ENCODE data around the gene NAT16. TPM values are rescaled to one million over a fixed set of nuclear protein-coding genes. Genes with fewer than 3 reads are reported as not detected.

The NAT16 gene
- total and polyA plus RNA-seq, 7 experiments from 2014 or later = not detected

GRCh38 chr7:101186194-101186593 is 6.1 kb upstream of the NAT16 start:
- H3K27me3 Mint-ChIP-seq = peaks cover 22 to 39% (median 25%) of the 10 kb centered on the region in 5 donors
- intact Hi-C loops (cut with micrococcal nuclease) = no loop called here
- H3K27me3 ChIP-seq (ENCODE audit: control insufficient read depth in 2 of 2, insufficient read depth in 2 of 2, low read length in 2 of 2) = no peaks in the 10 kb centered on the region
- H3K36me3 Mint-ChIP-seq = peaks cover 0 to 5% (median 0%) of the 10 kb centered on the region in 5 donors
- ChIA-PET CTCF (interaction anchor here (0.7 kb wide), 1 partner anchor 42 kb away, joined by 4 read pairs; no protein-coding TSS in a partner anchor), POLR2A (no interaction called here)
- H3K27ac ChIP-seq (ENCODE audit: low read depth, low read length) = no peak overlapping the region
- H3K27ac Mint-ChIP-seq = no peak overlapping the region
- H3K9me3 ChIP-seq (ENCODE audit: control insufficient read depth in 2 of 3, low read length in 3 of 3) = no peaks in the 10 kb centered on the region
- DNase-seq (no peak), ATAC-seq (no peak)
- no peak overlapping the region for H3K4me3 ChIP-seq (ENCODE audit: low read length)
- H3K4me1 ChIP-seq (ENCODE audit: control insufficient read depth in 2 of 2, insufficient read depth in 2 of 2, low read length in 2 of 2) = no peaks in the 10 kb centered on the region
- H3K4me3 Mint-ChIP-seq = no peak overlapping the region
- peaks cover 0 to 7% (median 4%) of the 10 kb centered on the region in 7 donors for H3K4me1 Mint-ChIP-seq
- H3K9me3 Mint-ChIP-seq = peaks cover 0 to 2% (median 0%) of the 10 kb centered on the region in 11 donors
- H3K36me3 ChIP-seq (ENCODE audit: control insufficient read depth in 2 of 3, insufficient read depth in 3 of 3, low read length in 3 of 3) = no peaks in the 10 kb centered on the region

- POLR2A ChIA-PET = no interaction called here
- DNase-seq (no peak), ATAC-seq (no peak)
- H3K27me3 Mint-ChIP-seq = peaks cover 30 to 47% (median 32%) of the 10 kb centered on the region in 5 donors
- no peak overlapping the region for H3K4me3 Mint-ChIP-seq
- H3K36me3 ChIP-seq (ENCODE audit: control insufficient read depth in 2 of 3, insufficient read depth in 3 of 3, low read length in 3 of 3) = no peaks in the 10 kb centered on the region
- H3K27ac Mint-ChIP-seq = no peak overlapping the region
- H3K27me3 ChIP-seq (ENCODE audit: control insufficient read depth in 2 of 2, insufficient read depth in 2 of 2, low read length in 2 of 2) = peaks cover 0 to 5% of the 10 kb centered on the region in 2 donors
- CTCF ChIA-PET = no interaction called here
- peaks cover 0 to 11% (median 5%) of the 10 kb centered on the region in 7 donors for H3K4me1 Mint-ChIP-seq
- no peaks in the 10 kb centered on the region for H3K4me1 ChIP-seq (ENCODE audit: control insufficient read depth in 2 of 2, insufficient read depth in 2 of 2, low read length in 2 of 2)
- H3K27ac ChIP-seq (ENCODE audit: low read depth, low read length) = no peak overlapping the region
- H3K36me3 Mint-ChIP-seq = peaks cover 0 to 8% (median 3%) of the 10 kb centered on the region in 5 donors
- H3K4me3 ChIP-seq (ENCODE audit: low read length) = no peak overlapping the region
- H3K9me3 Mint-ChIP-seq = peaks cover 0 to 3% (median 0%) of the 10 kb centered on the region in 11 donors
- H3K9me3 ChIP-seq (ENCODE audit: control insufficient read depth in 2 of 3, low read length in 3 of 3) = no peaks in the 10 kb centered on the region
- intact Hi-C loops (cut with micrococcal nuclease) = no loop called here
Measured at GRCh38 chr7:101185258-101185839, 5.3 kb upstream of the NAT16 start.

- ATAC-seq = no peak
- no peaks in the 10 kb centered on the region for H3K9me3 ChIP-seq (ENCODE audit: control insufficient read depth in 2 of 3, low read length in 3 of 3)
- no peak for DNase-seq
- intact Hi-C loops (cut with micrococcal nuclease) = no loop called here
- POLR2A ChIA-PET = no interaction called here
- no peaks in the 10 kb centered on the region for H3K36me3 ChIP-seq (ENCODE audit: control insufficient read depth in 2 of 3, insufficient read depth in 3 of 3, low read length in 3 of 3)
- H3K4me1 ChIP-seq (ENCODE audit: control insufficient read depth in 2 of 2, insufficient read depth in 2 of 2, low read length in 2 of 2) = peaks cover 0 to 5% of the 10 kb centered on the region in 2 donors
- H3K4me3 ChIP-seq (ENCODE audit: low read length) = no peak overlapping the region
- Mint-ChIP-seq H3K4me3 (peak overlapping the region in 4 of 10 donors; percentile 34 to 76 (median 63)), H3K9me3 (peaks cover 0 to 6% (median 0%) of the 10 kb centered on the region in 11 donors), H3K27me3 (peaks cover 56 to 82% (median 67%) of the 10 kb centered on the region in 5 donors), H3K27ac (no peak overlapping the region), H3K4me1 (peaks cover 4 to 26% (median 11%) of the 10 kb centered on the region in 7 donors), H3K36me3 (peaks cover 0 to 8% (median 3%) of the 10 kb centered on the region in 5 donors)
- no peak overlapping the region for H3K27ac ChIP-seq (ENCODE audit: low read depth, low read length)
- H3K27me3 ChIP-seq (ENCODE audit: control insufficient read depth in 2 of 2, insufficient read depth in 2 of 2, low read length in 2 of 2) = peaks cover 3 to 33% of the 10 kb centered on the region in 2 donors
- CTCF ChIA-PET = no interaction called here
Measured at GRCh38 chr7:101179713-101180112, 380 bp downstream of the NAT16 start.

- peak overlapping the region in 1 of 9 donors; percentile 37 for H3K27ac Mint-ChIP-seq
- Histone ChIP-seq H3K4me3 (ENCODE audit: low read length) (no peak overlapping the region), H3K4me1 (ENCODE audit: control insufficient read depth in 2 of 2, insufficient read depth in 2 of 2, low read length in 2 of 2) (peaks cover 0 to 10% of the 10 kb centered on the region in 2 donors), H3K9me3 (ENCODE audit: control insufficient read depth in 2 of 3, low read length in 3 of 3) (no peaks in the 10 kb centered on the region), H3K36me3 (ENCODE audit: control insufficient read depth in 2 of 3, insufficient read depth in 3 of 3, low read length in 3 of 3) (no peaks in the 10 kb centered on the region), H3K27ac (ENCODE audit: low read depth, low read length) (no peak overlapping the region), H3K27me3 (ENCODE audit: control insufficient read depth in 2 of 2, insufficient read depth in 2 of 2, low read length in 2 of 2) (peaks cover 4 to 38% of the 10 kb centered on the region in 2 donors)
- DNase-seq = no peak
- H3K36me3 Mint-ChIP-seq = peaks cover 0 to 8% (median 6%) of the 10 kb centered on the region in 5 donors
- ChIA-PET POLR2A (interaction anchor here (0.7 kb wide), 1 partner anchor 22 kb away, joined by 3 read pairs; the partner anchor contains the start of gene MOGAT3), CTCF (no interaction called here)
- ATAC-seq = no peak
- H3K4me1 Mint-ChIP-seq = peaks cover 10 to 32% (median 16%) of the 10 kb centered on the region in 7 donors
- H3K9me3 Mint-ChIP-seq = peaks cover 0 to 6% (median 0%) of the 10 kb centered on the region in 11 donors
- H3K27me3 Mint-ChIP-seq = peaks cover 60 to 83% (median 70%) of the 10 kb centered on the region in 5 donors
- intact Hi-C loops (cut with micrococcal nuclease) = no loop called here
- peak overlapping the region in 8 of 10 donors; percentile 25 to 82 (median 60) for H3K4me3 Mint-ChIP-seq
Measured at GRCh38 chr7:101179117-101179516, 976 bp downstream of the NAT16 start.

- Histone ChIP-seq H3K4me3 (ENCODE audit: low read length) (no peak overlapping the region), H3K27ac (ENCODE audit: low read depth, low read length) (no peak overlapping the region), H3K9me3 (ENCODE audit: control insufficient read depth in 2 of 3, low read length in 3 of 3) (peaks cover 0 to 2% (median 0%) of the 10 kb centered on the region in 3 experiments), H3K4me1 (ENCODE audit: control insufficient read depth in 2 of 2, insufficient read depth in 2 of 2, low read length in 2 of 2) (peaks cover 12 to 23% of the 10 kb centered on the region in 2 donors), H3K27me3 (ENCODE audit: control insufficient read depth in 2 of 2, insufficient read depth in 2 of 2, low read length in 2 of 2) (peaks cover 5 to 51% of the 10 kb centered on the region in 2 donors), H3K36me3 (ENCODE audit: control insufficient read depth in 2 of 3, insufficient read depth in 3 of 3, low read length in 3 of 3) (no peaks in the 10 kb centered on the region)
- Mint-ChIP-seq H3K4me1 (peaks cover 19 to 46% (median 25%) of the 10 kb centered on the region in 7 donors), H3K27me3 (peaks cover 65 to 92% (median 77%) of the 10 kb centered on the region in 5 donors), H3K4me3 (no peak overlapping the region), H3K27ac (no peak overlapping the region), H3K9me3 (peaks cover 0 to 6% (median 0%) of the 10 kb centered on the region in 11 donors), H3K36me3 (peaks cover 0 to 8% (median 6%) of the 10 kb centered on the region in 5 donors)
- ATAC-seq (no peak), DNase-seq (no peak)
- intact Hi-C loops (cut with micrococcal nuclease) = loop anchor here in 1 of 2 donors (2.0 kb wide), 1 partner anchor 15 kb away; no protein-coding TSS in a partner anchor
- ChIA-PET CTCF (no interaction called here), POLR2A (no interaction called here)
Measured at GRCh38 chr7:101177644-101178043, 2.4 kb downstream of the NAT16 start.

GRCh38 chr7:101175664-101176063 is 4.4 kb downstream of the NAT16 start:
- H3K27me3 Mint-ChIP-seq = peaks cover 66 to 86% (median 80%) of the 10 kb centered on the region in 5 donors
- Histone ChIP-seq H3K4me1 (ENCODE audit: control insufficient read depth in 2 of 2, insufficient read depth in 2 of 2, low read length in 2 of 2) (peaks cover 25 to 43% of the 10 kb centered on the region in 2 donors), H3K27ac (ENCODE audit: low read depth, low read length) (no peak overlapping the region), H3K27me3 (ENCODE audit: control insufficient read depth in 2 of 2, insufficient read depth in 2 of 2, low read length in 2 of 2) (peaks cover 5 to 67% of the 10 kb centered on the region in 2 donors), H3K9me3 (ENCODE audit: control insufficient read depth in 2 of 3, low read length in 3 of 3) (peaks cover 0 to 2% (median 0%) of the 10 kb centered on the region in 3 experiments), H3K4me3 (ENCODE audit: low read length) (no peak overlapping the region), H3K36me3 (ENCODE audit: control insufficient read depth in 2 of 3, insufficient read depth in 3 of 3, low read length in 3 of 3) (no peaks in the 10 kb centered on the region)
- peaks cover 0 to 5% (median 0%) of the 10 kb centered on the region in 11 donors for H3K9me3 Mint-ChIP-seq
- peaks cover 30 to 55% (median 34%) of the 10 kb centered on the region in 7 donors for H3K4me1 Mint-ChIP-seq
- ChIA-PET POLR2A (no interaction called here), CTCF (no interaction called here)
- intact Hi-C loops (cut with micrococcal nuclease) = loop anchor here in 1 of 2 donors (2.0 kb wide), 1 partner anchor 17 kb away; no protein-coding TSS in a partner anchor
- H3K36me3 Mint-ChIP-seq = peaks cover 0 to 7% (median 6%) of the 10 kb centered on the region in 5 donors
- ATAC-seq (no peak), DNase-seq (no peak)
- H3K4me3 Mint-ChIP-seq = peak overlapping the region in 1 of 10 donors; percentile 84
- H3K27ac Mint-ChIP-seq = no peak overlapping the region

Data from naive thymus-derived CD4-positive, alpha-beta T cell (primary cell).